ENCODE results near the gene ANKZF1.
"Not testable (repeated sequence)": the region's sequence is repeated elsewhere in the genome, so short reads cannot be mapped to it uniquely, and the experiment has no call there.

ANKZF1 gene, protein sequence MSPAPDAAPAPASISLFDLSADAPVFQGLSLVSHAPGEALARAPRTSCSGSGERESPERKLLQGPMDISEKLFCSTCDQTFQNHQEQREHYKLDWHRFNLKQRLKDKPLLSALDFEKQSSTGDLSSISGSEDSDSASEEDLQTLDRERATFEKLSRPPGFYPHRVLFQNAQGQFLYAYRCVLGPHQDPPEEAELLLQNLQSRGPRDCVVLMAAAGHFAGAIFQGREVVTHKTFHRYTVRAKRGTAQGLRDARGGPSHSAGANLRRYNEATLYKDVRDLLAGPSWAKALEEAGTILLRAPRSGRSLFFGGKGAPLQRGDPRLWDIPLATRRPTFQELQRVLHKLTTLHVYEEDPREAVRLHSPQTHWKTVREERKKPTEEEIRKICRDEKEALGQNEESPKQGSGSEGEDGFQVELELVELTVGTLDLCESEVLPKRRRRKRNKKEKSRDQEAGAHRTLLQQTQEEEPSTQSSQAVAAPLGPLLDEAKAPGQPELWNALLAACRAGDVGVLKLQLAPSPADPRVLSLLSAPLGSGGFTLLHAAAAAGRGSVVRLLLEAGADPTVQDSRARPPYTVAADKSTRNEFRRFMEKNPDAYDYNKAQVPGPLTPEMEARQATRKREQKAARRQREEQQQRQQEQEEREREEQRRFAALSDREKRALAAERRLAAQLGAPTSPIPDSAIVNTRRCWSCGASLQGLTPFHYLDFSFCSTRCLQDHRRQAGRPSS

DNA sequence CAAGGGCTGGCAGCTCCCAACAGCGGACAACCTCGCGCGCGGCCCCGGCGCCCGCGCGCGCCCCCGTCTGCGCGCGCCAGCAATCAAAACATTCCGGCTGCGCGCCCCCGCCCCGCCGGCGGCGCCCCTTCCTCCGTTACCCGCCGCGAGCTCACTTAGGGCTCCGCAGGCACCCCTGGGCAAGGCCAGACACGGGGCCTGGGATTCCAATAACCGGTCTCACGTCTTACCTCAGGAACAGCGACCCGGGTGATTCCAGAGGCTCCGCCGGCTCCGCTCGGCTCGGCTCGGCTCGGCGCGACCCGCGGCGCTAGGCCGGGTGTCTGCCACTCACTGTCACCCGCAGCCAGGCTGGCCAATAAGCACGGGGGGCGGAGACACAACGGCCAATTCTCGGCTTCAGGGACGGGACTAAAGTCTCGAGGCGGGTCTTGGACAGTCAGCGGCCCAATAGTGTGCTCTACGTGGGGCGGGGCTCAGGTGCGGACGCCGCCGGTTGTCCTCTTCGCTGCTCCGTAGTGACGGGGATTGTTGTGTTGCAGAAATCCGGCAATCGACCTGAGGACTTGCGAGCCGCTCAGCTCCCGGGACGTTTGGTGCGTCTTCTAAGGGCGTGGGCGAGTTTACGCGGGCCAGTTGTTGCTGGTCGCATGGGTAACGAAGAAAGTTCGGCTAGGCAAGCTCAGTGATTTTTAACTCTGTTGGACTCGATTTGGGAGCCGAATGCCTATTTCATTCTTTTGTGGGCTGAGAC, at the start of gene ANKZF1, which contains the start of gene ATG9A:
Gene ANKZF1, plus strand, starts transcription at position 502 of the 754 bp plus-strand sequence. CDS start 452 bp downstream, outside the sequence.
Gene ATG9A, minus strand, starts transcription at position 332 of the 754 bp plus-strand sequence. CDS start 1,612 bp downstream, outside the sequence.
- DNase-seq = peak; percentile 99

DNA sequence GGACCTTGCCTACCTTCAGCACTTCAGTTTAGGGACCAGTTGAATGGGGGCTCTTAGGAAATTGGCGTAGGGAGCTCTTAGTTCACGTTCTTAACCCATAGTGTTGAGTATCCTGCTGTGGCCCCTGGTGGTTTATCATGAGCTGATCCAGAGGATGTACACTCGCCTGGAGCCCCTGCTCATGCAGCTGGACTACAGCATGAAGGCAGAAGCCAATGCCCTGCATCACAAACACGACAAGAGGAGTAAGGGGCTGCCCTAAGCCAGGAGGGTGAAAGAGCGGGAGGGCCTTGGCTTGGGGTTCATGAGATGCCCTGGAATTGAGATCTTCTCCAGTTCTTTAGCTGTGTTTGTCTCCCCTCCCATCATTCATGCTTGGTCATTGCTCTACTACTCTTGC, 48.6 kb upstream of the ANKZF1 start:
- DNase-seq = no peak

DNA sequence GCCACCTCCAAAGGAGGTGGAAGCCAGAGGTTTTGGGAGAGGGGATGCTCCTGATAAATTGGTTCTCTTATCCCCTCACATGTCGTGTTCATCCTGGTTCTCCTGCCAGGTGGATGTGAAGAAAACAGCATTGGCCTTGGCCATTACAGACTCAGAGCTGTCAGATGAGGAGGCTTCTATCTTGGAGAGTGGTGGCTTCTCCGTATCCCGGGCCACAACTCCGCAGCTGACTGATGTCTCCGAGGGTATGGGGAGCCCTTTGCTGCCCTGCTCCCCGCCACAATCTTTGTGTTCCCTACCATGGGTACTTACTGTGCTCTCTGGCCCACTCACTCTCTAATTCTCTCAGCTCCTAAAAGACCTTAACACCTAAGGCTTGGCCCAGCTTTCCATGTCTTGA, 48.1 kb upstream of the ANKZF1 start:
- DNase-seq = no peak

DNA sequence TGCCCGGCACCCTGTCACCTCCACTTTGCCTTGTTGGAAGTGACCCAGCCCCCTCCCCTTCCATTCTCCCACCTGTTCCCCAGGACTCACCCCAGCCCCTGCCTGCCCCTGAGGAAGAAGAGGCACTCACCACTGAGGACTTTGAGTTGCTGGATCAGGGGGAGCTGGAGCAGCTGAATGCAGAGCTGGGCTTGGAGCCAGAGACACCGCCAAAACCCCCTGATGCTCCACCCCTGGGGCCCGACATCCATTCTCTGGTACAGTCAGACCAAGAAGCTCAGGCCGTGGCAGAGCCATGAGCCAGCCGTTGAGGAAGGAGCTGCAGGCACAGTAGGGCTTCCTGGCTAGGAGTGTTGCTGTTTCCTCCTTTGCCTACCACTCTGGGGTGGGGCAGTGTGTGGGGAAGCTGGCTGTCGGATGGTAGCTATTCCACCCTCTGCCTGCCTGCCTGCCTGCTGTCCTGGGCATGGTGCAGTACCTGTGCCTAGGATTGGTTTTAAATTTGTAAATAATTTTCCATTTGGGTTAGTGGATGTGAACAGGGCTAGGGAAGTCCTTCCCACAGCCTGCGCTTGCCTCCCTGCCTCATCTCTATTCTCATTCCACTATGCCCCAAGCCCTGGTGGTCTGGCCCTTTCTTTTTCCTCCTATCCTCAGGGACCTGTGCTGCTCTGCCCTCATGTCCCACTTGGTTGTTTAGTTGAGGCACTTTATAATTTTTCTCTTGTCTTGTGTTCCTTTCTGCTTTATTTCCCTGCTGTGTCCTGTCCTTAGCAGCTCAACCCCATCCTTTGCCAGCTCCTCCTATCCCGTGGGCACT, 47.1 kb upstream of the ANKZF1 start:
- no peak for DNase-seq

DNA sequence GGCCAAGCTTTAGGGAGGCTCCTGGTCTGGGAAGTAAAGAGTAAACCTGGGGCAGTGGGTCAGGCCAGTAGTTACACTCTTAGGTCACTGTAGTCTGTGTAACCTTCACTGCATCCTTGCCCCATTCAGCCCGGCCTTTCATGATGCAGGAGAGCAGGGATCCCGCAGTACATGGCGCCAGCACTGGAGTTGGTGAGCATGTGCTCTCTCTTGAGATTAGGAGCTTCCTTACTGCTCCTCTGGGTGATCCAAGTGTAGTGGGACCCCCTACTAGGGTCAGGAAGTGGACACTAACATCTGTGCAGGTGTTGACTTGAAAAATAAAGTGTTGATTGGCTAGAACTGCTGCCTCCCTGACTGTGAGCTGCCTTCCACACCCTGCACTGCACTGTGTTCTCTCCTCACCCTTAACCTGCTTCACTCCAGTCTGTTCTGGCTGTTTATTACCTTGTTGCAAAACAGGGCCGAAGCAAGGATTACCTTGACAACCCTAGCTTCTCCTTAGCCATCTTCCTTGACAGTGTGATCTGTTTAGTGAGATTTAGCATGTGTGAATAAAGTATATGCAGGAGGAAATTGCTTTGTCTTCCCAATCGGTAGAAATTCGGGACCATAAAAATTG, 46.3 kb upstream of the ANKZF1 start:
- no peak for DNase-seq

DNA sequence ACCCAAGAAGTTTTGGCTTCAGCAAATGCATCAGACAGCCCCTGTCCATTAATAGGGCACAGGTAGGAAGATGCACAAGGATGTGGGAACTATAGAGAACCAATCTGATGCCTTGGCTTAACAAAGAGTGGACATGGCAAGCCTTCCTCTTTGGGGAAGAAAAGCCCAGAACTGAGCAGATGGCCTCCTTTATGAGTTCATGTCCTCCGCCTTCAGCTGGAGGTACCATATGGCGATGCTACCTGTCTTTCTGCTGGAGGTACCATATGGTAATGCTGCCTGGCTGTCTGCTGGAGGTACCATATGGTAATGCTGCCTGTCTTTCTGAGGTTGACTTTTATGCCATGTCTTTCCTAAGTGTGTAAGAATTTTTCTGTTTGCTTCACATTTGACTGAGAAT, 45.5 kb upstream of the ANKZF1 start:
- no peak for DNase-seq

DNA sequence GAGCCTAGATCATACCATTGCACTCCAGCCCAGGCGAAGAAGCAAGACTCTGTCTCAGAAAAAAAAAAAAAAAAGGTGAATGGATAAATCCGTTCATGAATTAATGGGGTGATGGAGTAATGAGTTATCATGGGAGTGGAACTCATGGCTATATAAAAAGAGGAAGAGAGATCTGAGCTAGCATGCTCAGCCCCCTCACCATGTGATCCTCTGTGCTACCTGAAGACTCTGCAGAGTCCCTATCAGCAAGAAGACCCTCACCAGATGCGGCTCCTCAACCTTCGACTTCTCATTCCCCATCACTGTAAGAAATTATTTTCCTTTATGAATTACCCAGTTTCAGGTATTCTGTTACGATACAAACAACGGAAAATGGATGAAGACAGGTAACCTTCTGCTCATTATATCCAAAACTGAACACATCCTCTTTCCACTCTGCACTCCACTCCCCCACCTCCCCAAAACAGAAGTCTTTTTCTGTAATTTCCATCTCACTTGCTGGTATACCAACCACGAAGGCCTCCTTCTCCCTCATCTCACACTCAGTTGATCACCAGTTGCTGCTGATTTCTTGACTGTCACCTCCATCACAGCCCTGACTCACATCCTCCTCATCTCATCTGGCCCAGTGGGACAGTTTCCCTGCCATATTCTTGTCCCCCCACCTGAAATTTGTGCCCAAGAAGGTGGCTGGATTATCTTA, 42.7 kb upstream of the ANKZF1 start:
- no peak for DNase-seq

DNA sequence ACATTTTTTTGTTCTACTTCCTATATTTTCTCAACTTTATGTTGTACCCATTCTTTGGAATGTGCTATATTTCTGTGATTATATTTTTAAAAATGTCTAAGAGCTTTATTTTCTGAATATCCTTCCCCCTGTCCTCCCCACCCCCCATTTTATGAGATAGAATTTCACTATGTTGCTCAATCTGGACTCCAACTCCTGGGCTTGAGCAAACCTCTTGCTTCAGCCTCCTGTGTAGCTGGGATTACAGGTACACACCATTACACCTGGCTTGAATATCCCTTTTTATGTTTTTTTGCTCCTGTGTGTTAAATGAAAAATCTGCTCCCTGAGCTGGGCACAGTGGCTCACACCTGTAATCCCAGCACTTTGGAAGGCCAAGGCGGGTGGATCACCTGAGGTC, 32.2 kb upstream of the ANKZF1 start:
- no peak for DNase-seq

DNA sequence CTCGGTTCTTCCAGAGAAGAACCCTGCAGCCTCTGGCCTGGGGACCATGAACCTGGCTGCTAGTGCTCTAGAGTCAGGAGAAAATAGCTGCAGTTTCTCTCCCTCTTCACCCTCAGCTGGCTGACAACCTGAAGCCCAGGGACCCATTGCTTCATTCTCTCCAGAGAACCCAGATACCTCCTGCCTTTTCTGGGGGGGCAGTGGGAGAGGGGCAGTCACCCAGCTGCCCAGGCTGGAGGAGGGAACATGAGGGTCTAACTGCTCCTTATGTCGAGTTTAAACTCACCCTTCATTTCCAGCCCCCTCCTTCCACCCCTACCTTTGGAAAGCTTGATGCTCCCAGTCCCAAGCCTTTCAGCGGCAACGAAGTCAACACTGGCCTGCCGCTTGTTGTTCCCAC, 30.6 kb upstream of the ANKZF1 start:
- no peak for DNase-seq

DNA sequence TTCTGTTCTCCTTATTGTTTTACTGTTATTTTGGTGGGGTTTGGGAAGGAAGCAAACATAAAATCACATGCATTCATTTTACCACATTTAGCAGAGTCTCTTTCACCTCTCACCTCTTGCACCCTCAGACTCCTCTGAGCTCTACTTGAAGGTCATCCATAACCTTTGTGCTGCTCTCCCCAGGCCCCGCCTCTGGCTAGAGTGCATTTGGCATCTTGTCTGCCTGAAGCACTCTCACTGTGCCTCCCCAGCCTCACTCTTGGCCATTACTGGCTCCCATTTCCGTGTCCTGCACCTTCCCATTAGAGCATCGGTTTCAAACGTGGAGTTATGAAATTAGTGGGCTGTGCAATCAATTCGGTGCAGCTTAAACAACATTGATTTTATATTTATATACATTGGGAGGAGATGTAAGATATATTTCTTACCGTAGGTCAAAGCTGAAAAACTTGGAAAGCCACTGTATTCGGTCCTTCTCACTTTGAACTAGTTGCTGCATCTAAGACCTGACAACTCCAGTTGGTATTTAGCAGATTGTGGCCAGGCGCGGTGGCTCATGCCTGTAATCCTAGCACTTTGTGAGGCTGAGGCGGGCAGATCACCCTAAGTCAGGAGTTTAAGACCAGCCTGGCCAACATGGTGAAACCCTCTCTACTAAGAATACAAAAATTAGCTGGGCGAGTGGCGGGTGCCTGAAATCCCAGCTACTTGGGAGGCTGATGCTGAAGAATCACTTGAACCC, 30.0 kb upstream of the ANKZF1 start:
- DNase-seq = no peak

DNA sequence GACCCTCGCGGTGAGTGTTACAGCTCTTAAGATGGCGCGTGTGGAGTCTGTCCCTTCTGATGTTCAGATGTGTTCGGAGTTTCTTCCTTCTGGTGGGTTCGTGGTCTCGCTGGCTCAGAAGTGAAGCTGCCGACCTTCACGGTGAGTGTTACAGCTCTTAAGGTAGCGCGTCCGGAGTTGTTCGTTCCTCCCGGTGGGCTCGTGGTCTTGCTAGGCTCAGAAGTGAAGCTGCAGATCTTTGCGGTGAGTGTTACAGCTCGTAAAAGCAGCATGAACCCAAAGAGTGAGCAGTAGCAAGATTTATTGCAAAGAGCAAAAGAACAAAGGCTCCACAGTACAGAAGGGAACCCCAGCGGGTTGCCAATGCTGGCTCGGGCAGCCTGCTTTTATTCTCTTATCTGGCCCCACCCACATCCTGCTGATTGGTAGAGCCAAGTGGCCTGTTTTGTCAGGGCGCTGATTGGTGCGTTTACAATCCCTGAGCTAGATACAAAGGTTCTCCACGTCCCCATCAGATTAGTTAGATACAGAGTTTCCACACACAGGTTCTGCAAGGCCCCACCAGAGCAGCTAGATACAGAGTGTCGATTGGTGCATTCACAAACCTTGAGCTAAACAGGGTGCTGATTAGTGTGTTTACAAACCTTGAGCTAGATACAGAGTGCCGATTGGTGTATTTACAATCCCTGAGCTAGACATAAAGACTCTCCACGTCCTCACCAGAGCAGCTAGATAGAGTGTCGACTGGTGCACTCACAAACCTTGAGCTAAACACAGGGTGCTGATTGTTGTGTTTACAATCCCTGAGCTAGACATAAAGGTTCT, 28.9 kb upstream of the ANKZF1 start:
- not testable (repeated sequence) for DNase-seq

DNA sequence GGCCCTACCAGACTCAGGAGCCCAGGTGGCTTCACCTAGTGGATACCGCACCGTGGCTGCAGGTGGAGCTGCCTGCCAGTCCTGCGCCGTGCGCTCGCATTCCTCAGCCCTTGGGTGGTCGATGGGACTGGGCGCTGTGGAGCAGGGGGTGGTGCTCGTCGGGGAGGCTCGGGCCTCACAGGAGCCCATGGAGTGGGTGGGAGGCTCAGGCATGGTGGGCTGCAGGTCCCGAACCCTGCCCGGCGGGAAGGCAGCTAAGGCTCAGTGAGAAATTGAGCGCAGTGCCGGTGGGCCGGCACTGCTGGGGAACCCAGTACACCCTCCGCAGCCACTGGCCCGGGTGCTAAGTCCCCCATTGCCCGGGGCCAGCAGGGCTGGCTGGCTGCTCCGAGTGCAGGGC, 28.3 kb upstream of the ANKZF1 start:
- not testable (repeated sequence) for DNase-seq

DNA sequence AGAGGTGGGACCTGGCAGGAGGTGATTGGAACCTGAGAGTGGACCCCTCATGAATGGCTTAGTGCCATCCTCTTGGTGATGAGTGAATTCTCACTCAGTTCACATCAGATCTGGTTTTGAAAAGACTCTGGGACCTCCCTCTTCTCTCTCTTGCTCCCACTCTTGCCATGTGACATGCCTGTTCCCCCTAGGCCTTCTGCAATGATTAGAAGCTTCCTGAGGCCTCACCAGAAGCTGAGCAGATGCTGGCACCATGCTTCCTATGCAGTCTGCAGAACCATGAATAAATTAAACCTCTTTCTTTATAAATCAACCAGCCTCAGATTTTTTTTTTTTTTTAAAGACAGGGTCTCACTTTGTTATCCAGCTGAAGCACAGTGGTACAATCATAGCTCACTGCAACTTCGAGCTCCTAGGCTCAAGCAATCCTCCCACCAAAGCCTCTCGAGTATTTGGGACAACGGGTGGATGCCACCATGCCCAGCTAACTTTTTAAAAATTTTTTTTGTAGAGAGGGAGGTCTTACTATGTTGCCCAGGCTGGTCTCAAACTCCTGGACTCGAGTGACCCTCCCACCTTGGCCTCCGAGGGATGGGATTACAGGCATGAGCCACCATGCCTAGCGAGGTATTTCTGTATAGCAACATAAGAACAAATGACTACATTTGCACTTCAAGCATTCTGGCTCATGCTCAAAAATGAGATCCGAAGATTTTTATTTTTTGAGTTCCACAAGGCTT, 25.0 kb upstream of the ANKZF1 start:
- no peak for DNase-seq

DNA sequence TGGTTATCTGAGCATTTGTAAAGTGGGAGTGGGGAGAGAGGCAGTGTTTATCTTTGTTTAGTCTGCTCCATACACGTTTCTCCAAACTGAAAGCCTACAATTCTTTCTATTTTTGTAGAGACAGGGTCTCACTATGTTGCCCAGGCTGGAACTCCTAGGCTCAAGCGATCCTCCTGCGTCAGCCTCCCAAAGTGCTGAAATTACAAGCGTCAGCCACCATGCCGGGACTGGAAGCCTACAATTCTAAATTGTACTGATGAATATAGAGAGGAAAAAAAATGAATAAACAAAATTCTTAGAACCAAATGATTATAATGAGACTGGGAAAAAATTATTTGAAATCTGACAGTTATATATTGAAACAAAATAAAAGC, 24.5 kb upstream of the ANKZF1 start:
- no peak for DNase-seq

DNA sequence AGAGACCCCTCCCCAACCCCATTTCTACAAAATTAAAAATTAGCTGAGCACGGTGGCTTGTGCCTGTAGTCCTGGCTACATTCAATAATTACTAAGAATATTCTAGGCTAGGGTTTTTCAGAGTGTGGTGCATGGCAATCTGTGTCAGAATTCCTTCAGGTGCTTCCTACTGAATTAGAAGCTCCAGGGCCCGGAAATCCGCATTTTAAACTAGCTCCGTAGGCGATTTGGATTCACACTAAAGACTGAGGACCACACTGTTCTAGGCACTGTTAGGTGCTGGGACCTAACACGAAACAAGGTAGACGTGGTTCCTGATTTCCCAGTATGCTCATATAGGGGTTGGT, 23.7 kb upstream of the ANKZF1 start:
- no peak for DNase-seq

DNA sequence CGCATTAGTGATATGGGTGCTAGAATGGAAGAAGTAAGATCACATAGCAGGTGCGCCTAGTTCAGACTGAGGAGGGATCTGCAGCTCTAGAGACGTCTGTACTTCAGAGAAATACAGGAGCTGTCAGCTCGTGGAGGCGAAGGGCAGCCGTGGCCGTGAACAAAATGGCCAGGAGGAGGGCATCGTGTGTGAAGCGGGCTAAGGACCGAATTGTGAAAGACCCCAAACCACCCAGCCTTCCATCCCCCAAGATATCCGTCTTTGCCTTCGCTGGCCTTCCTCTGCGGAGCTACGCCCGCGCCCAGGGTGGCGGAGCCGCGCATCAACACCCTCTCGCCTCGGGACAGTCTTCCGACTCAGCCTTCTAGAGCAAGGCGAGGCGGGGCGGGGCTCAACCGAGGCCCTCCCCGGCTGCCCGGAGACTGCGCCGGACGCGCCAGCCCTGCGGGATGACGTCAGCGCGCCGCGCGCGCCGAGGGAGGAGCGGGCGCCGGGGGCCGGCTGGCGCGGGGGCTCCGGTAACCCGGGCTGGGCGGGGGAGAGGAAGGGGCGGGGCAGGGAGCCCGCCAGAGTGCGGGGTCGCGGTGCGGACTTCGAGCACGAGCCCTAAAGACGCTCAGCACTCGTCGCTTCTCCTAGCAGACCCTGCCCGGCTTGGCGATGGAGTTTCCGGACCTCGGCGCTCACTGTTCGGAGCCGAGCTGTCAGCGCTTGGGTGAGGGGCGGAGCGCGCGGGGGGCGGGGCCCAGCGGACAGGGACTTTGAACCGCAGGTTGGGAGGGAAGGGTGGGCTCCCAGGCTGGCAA, 23.1 kb upstream of the ANKZF1 start, which contains the start of gene ZFAND2B:
Gene ZFAND2B, plus strand, starts transcription at position 455 of the 806 bp plus-strand sequence. Its CDS starts 206 bp downstream, at position 661.
- DNase-seq = peak; percentile 86

DNA sequence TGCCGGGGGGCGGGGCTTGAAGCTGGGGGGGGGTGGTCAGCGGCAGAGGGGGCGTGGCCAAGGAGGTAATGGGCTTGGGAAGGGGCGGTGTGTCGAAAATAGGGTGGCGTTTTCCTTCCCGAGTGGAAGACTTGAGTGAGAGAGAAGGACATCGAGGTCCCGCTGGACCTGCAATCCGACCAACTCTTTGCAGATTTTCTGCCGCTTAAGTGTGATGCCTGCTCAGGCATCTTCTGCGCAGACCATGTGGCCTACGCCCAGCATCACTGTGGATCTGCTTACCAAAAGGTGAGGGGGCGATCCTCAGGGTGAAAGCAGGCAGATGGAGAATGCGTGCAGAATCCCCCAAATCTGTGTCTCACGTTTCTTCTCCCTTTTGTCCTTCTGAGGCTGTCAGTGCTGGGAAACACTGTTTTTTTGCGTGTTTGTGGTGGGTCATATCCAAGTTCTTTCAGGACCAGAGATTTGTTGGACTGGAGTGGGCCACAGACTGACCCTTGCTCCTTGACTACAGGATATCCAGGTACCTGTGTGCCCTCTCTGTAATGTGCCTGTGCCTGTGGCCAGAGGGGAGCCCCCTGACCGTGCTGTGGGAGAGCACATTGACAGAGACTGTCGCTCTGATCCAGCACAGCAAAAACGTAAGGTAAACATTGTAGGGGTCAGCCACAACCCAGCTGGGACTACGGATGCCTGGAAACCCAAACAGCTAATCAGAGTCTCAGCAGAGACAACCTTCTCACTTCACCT, 22.3 kb upstream of the ANKZF1 start:
- peak; percentile 59 for DNase-seq
